HG03565 (cell line): ENCODE measurements around the gene SRCAP.
"Not testable (repeated sequence)": the region's sequence is repeated elsewhere in the genome, so short reads cannot be mapped to it uniquely, and the experiment has no call there.

Experiments
- ATAC-seq: cut with Tn5 transposase; IDR thresholded peaks from one replicate; pipeline ENCODE4 v1.9.1; 2021; ENCODE audit warnings: mild to moderate bottlenecking, moderate library complexity; ENCODE audit not compliant: unreplicated experiment

SRCAP gene

DNA sequence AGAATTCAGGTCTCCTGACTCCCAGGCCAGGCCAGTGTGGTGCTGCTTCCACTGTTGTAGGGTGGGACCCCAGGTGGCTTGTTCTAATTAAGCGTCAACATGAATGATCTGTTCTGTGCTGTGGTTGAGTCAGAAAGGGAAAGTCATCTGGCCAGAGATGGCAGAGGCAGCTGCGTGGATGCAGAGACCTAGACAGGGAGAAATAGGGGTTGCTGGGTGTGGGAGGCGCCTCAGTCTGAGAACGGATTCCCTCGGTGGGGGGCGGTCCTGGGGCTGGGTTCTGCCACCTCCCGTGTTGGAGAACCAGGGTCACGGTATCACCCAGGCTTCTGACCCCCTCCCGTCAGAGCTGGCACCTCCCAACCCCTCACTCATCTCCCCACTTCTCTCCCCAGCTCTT lies 35.2 kb upstream of the SRCAP start:
- ATAC-seq = no peak

DNA sequence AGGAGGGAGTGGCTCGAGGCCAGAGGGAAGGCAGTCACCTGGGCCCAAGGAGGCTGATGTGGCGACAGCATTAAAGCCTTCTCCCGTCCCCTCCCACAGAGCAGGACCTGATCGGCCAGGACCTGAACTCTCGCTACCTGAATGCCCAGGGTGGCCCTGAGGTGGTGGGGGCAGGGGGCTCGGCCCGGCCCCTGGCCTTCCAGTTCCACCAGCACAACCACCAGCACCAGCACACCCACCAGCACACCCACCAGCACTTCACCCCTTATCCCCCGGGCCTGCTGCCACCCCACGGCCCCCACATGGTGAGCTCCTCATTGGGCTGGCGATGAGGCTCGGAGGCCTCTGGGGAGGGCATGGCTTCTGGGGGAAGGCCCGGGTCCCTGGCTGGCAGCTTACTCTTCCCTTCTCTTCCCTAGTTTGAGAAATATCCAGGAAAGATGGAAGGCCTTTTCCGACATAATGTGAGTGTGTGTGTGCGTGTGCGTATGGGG lies 34.3 kb upstream of the SRCAP start:
- no peak for ATAC-seq

DNA sequence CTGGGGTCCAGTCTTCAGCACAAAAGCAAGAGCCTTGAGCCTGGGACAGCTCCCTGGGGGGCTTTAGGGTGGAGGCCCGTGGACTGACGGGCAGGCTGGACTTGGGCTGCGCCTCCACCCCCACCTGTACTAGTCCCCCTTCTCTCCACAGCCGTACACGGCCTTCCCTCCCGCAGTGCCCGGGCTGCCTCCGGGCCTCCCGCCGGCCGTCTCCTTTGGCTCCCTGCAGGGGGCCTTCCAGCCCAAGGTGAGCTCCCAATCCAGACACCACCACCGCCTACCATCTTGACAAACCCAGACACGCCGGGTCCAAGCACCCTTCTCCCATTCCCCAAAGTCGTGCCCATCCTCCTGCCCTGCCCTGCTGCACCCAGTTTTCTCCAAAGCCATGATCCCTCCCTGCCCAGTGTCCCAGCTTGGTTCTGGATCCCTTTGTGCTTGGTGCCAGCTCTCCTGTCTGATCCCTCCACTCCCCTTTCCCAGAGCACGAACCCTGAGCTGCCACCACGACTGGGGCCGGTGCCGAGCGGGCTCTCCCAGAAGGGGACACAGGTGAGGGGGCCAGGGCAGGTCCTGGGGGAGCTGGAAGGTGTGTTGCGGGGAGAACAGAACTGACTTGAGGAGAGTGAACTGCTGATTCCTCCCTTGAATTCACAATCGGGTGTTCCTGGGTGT lies 33.7 kb upstream of the SRCAP start:
- no peak for ATAC-seq

DNA sequence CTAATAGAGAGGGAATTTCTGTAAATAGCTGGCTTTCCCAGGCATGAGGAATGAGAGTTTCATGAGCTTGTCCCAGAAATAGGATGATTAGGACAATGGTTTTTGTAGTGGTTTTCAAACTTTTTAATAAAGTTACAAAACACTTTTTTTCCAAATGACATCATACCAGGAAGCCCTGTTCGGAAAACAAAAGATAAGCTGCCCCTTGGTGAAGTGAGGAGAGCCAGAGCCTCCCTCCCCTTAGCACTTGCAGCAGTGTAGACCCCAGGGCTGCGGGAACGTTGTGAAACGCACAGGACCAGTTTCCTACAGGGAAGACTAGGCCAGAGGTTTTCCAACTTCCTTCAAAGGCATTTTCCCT lies 33.2 kb upstream of the SRCAP start:
- no peak for ATAC-seq

DNA sequence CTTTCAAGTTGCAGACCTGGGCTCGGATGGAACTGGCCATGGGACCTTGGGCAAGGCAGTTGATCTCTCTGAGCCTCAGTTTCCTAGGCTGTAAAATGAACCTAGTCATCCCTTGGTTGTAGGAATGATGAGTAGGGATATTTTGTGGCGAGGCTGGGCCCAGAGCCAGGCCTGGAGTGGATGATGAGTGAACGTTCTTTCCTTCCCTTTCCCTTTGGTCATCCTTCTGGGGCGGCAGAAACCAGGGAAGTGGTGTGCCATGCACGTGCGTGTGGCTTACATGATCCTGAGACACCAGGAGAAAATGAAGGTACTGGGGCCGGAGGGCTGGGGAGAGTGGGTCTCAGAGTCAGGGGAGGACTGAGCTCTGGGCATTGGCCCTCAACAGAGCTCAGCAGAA lies 32.3 kb upstream of the SRCAP start:
- ATAC-seq = no peak

DNA sequence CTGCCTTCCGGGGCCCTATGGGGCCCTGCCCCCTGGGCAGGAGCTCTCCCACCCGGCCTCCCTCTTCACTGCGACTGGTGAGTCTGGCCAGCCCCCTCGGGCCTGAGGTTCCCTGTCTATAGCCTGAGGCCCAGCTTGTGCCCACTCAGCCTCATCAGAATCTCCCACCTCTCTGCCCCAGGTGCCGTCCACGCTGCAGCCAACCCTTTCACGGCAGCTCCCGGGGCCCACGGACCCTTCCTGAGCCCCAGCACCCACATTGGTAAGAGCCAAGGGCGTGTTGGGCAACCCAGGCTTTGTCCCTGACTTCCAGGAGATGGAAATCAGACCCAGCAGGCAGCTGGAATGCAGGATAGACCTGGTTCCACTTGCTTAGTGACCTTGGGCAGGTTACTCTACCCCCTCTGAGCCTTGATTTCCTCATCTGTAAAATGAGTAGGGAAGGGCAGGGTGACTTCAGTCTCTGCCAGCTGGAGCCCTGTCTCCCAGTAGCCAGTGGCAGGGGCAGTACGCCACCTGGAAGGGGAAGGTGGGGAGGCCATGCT lies 31.5 kb upstream of the SRCAP start:
- ATAC-seq = no peak

DNA sequence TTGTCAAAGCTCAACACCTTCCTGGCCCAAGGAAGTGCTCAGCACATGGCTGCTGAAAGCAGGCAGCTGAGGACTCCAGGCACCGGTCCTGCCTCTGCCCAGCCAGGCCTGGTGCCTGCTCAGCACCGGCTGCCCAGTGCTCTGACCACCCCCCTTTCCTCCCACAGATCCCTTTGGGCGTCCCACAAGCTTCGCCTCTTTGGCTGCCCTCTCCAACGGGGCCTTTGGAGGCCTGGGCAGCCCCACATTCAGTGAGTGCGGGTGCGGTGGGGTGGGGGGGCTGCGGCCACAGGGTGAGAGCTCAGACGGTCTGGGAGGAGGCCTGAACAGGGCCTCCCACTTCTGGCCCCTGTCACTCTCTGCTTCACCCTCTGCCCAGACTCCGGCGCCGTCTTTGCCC lies 30.6 kb upstream of the SRCAP start:
- no peak for ATAC-seq

DNA sequence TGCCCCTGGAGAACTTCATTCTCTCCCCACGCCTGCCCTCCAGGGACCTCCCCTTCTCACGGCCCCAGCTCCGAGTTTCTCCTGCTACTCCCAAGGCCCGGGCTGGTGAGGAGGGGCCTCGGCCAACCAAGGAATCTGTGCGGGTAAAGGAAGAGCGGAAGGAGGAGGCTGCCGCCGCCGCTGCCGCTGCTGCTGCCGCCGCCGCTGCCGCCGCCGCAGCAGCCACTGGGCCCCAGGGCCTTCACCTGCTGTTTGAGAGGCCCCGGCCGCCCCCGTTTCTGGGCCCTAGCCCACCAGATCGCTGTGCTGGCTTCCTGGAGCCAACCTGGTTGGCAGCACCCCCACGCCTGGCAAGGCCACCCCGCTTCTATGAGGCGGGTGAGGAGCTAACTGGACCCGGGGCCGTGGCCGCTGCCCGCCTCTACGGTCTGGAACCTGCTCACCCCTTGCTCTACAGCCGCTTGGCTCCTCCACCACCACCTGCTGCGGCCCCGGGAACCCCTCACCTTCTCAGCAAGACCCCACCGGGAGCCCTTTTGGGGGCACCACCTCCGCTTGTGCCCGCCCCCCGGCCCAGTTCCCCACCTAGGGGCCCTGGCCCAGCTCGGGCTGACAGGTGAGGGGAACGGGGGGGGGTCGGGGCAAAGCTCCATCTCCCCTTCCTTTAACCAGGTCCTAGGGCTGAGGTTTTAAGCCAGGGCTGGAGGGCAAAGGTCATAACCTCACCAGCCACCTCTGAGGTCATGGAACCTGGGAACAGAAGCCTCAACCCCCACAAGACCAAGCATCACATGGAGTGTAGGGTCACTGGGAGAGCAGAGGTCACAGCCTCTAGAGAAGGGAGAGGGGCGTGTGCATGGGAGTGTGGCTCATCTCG lies 29.7 kb upstream of the SRCAP start:
- no peak for ATAC-seq

DNA sequence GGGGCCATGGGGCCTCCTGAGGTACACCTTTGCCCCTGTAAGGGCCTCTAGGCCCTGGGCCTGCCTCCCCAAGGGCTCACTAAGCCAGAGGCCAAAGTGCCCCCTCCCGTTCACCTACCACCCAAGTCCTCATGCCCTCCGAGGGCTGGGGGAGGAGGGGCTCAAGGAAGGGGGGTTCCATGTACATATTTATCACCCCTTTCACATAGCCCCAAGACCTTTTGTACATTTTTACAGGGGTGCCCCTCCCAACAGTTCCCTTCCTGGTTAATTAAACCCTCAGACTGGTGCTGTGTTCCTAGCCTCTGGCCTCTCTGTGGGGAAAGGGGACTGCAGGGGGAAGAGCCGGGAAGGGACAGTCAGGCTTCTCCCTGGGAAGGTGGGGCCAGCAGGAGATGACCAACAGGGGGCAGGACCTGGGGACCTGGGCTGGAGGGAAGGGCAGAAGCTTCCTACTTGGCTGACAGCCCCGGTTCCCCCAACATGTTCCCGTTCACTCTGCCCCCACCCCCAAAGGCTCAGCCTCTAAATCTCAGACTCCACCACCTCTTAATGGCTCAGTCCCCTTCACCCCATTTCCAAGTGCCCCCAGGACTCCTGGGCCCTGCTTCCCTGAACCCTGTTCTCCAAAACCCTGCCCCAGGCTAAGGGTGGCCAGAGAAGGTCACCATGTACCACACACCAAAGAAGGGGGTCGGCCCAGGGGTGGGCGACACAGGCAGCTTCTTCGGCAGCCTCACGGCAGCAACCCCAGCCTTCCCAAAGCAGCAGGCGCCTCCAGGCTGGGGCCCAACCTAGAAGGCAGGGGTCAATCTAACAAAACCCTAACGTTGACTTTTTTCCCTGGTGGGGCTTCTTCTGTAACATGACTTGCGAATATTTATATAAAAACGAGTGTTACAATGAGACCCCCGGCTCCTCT lies 28.8 kb upstream of the SRCAP start:
- no peak for ATAC-seq

DNA sequence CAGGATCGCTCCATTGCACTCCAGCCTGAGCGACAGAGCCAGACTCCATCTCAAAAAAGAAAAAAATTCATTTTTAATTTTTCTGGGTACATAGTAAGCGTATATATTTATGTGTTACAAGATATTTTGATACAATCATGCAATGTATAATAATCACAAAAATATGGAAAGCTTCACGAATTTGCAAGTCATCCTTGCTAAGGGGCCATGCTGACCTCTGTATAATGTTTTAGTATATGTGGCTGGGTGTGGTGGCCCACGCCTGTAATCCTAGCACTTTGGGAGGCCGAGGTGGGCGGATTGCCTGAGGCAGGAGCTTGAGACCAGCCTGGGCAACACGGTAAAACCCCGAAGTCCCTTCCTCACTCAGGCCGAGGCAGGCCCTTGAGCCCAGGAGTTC lies 23.8 kb upstream of the SRCAP start:
- ATAC-seq = no peak

DNA sequence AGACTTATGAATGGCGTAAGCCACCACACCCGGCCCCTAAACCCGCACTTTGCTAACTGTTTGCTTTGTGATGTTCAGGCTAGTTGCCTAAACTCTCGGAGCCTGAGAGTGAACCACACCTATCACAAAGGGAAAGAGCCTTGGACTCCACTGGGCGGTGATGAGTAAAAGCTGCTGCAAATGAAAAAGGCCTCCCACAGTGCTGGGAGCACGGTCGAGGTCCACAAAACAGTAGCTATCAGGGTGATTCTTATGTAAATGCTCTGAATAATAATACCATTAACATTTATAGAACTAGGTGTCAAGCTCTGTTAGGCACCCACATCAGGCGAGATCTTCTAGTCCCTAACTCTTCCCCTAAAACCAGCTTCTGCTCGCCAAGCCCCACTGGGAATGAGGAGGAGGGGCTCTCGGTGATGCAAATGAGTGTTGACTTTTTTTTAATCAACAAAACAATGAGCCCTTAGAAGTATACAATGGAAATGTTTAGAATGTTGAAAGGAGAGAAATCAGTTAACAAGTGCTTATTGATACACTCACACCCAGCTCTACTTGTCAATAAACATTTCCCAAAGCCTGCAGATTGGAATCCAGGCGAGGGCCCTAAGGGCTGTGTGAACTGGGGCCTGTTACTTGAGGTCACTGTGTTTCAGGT lies 20.9 kb upstream of the SRCAP start:
- no peak for ATAC-seq

DNA sequence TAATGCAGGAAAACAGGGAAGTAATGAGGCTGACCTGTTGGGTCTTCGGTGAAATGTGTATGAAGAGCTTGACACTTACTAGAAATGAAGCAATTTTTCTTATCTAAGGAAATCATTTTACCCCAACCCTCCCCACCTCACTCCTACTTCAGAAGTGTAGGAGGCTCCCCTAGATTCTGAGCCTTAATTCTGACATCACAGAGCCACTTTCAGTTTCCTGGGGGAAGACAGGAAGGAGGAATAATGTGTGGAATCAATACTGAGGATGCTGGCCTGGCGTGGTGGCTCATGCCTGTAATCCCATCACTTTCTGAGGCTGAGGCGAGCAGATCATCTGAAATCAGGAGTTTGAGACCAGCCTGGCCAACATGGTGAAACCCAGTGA lies 20.4 kb upstream of the SRCAP start:
- no peak for ATAC-seq

DNA sequence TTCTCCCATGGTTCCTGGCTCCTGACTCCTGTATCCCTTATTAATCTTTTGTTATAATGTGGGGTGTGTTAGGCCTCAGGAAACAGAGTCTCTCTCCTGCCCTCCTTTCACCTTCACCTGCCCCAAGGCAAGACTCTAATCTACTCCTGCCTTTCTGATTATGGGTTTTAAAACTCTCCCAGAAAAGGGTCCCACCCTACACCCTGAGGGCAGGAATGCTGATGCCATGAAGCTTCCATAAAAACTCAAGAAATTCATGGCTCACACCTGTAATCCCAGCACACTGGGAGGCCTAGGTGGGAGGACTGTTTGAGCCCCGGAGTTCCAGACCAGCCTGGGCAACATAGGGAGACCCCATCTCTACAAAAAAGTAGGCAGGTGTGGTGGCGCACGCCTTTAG lies 18.6 kb upstream of the SRCAP start:
- no peak for ATAC-seq

DNA sequence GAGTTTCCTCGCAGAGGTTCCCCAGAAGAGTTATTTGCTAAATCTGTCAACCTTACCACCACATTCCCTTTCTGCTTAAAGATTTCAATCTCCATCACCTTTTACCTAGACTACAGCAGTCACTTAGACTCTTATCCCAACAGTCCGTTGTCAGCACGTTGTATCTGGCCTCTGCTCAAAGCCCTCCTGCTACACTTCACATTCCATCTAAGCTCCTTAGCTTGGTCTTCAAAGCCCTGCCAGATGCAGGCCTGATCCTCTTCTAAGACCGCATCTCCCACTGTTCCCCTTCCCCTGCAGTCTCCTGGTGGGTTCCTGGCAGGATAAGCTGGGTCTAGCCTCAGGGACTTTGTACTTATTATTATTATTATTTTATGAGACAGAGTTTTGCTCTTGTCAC lies 10.3 kb upstream of the SRCAP start:
- ATAC-seq = no peak

DNA sequence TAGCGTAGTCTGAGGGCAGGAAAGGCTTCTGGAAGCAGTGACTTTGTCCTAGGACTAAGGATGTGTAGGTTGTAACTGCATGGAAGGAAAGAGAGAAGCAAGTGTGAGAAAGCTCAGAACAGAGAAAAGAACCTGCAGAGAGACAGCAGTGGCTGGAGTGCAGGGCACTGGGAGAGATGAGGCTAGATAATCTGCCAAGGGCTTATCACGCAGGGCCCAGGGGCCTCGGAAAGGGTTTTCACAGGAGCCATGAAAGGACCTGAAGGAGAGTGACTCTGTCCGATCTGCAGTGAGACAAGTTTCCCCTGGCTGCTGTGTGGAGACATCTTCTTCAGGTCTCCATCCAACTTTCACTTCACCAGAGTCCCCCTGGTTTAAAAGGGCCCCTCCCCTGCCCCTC lies 7.1 kb upstream of the SRCAP start:
- no peak for ATAC-seq

DNA sequence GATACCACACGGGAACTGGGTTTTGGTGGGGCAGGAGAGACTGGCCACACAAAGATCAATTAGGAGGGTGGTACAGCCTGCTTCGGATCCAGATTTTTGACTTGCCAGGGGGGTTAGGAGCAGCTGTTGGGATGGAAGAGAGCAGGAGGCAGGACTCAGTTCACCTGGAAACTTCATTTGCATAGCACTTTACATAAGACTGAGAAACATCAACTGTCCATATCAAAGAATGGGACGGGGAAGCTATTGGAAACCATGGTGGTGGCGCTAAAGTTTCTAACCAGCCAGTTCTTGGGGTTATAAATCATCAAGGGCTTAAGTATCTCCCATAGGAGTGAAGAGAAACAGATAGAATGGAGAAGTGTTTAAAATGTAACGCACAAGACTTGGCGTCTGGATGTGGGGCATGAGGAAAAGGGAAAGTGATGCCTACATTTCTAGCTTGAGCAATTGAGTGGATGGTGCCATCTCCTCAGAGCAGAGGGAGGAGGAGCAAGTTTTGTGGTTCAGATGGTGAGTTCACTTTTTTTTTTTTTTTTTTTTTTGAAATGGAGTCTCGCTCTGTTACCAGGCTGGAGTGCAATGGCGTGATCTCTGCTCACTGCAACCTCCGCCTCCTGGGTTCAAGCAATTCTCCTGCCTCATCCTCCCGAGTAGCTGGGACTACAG lies 6.4 kb upstream of the SRCAP start:
- ATAC-seq = no peak

DNA sequence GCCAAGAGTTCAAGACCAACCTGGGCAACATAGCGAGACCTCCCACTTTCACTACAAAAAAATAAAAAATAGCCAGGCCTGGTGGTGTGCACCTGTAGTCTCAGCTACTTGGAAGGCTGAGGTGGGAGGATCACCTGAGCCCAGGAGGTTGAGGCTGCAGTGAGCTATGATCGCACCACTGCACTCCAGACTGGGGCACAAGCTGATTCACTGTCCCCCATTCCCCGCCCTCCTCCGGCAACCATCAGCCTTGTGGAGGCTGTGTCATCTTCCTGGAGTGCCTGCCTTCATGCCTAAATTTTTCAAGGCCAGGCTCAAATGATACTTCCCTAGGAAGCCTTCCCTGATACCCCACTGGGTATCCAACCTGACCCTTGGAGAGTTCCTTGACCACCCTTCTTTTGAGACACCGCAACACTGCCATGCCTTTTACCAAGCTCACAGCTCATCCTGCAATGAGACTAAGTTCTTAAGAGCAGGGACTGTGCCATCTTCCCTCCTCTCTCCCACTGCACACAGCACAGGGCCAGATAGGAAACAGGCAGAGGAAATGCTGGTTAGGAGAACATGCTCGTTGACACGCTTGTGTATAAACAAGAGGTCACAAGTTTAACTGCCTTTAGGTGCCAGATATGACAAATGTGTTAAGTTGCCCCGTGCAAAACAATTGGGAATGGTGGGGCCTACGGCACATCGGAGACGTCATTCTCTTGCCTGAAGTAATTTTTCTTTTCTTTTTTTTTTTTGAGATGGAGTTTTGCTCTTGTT lies 3.9 kb upstream of the SRCAP start:
- no peak for ATAC-seq

DNA sequence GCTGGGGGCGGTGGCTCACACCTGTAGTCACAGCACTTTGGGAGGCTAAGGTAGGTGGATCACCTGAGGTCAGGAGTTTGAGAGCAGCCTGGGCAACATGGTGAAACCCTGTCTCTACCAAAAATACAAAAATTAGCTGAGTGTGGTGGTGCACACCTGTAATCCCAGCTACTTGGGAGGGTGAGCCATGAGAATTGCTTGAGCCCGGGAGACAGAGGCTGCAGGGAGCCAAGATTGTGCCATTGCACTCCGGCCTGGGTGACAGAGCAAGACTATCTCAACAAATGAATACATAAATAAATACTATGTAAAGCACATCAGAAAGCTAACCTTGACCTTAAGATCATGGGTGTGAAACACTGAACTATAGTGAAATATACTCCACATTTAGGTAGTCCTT lies 2.3 kb upstream of the SRCAP start:
- not testable (repeated sequence) for ATAC-seq
